Right lung (tissue), 10 donors: ENCODE results near the gene PROSER1. TPM values are rescaled to one million over a fixed set of nuclear protein-coding genes. Genes with fewer than 3 reads are reported as not detected.
"Not testable (repeated sequence)": the region's sequence is repeated elsewhere in the genome, so short reads cannot be mapped to it uniquely, and the experiment has no call there.

Source experiments
- DNase-seq, 2 donors: peaks; one replicate each; pipeline ENCODE4 v3.0.0-alpha.2; 2013
- long read RNA-seq, 8 donors: transcript quantifications; one replicate each; lab custom pipeline, GENCODE V29; 2026
- polyA plus RNA-seq, 5 donors: library from polyadenylated mRNA; unstranded; fragments of 120-200 nt; gene quantifications; one replicate each; pipeline versions ENCODE4 v1.2.1 to v1.2.3, GENCODE V29; 2013; ENCODE audit warnings: inconsistent platforms in 1 of 5, low replicate concordance in 1 of 5; ENCODE audit not compliant: insufficient read length in 5 of 5, insufficient read depth in 1 of 5

PROSER1 gene
- 10 to 100 TPM; 33.7 to 45.3 (median 43.0) TPM for polyA plus RNA-seq
- long read RNA-seq, donor 1, partial matches to known transcripts = 12 of 16 reads
- long read RNA-seq, donor 1, other reads (novel, unspliced or antisense) = 0 of 16 reads
- long read RNA-seq, donor 2 = 0 reads
- long read RNA-seq, donor 3, partial matches to known transcripts = 10 of 13 reads
- long read RNA-seq, donor 3, other reads (novel, unspliced or antisense) = 0 of 13 reads
- long read RNA-seq, donor 4, partial matches to known transcripts = 20 of 23 reads
- long read RNA-seq, donor 4, other reads (novel, unspliced or antisense) = 0 of 23 reads
- long read RNA-seq, donor 5, partial matches to known transcripts = 17 of 20 reads
- long read RNA-seq, donor 5, other reads (novel, unspliced or antisense) = 0 of 20 reads
- long read RNA-seq, donor 6, full-length matches to known transcripts = 4 of 41 reads
- long read RNA-seq, donor 6, partial matches to known transcripts = 37 of 41 reads
- long read RNA-seq, donor 6, other reads (novel, unspliced or antisense) = 0 of 41 reads
- long read RNA-seq, donor 7, full-length matches to known transcripts = 4 of 12 reads
- long read RNA-seq, donor 7, partial matches to known transcripts = 8 of 12 reads
- long read RNA-seq, donor 7, other reads (novel, unspliced or antisense) = 0 of 12 reads
- long read RNA-seq, donor 8, partial matches to known transcripts = 0 of 2 reads
- long read RNA-seq, donor 8, other reads (novel, unspliced or antisense) = 0 of 2 reads

GRCh38 chr13:39037880-39038568, at the start of gene PROSER1, which contains the start of gene NHLRC3:
TSS of gene PROSER1 (minus strand) at chr13:39038089. CDS start at chr13:39037242, 847 bp downstream.
TSS of gene NHLRC3 (plus strand) at chr13:39038456. CDS start at chr13:39038640, 184 bp downstream.
- peak; percentile 97 for DNase-seq

- DNase-seq = not testable (repeated sequence)
These were observed 48.5 kb upstream of the PROSER1 start for GRCh38 chr13:39086251-39086945.

- no peak for DNase-seq
These were observed 36.1 kb upstream of the PROSER1 start for GRCh38 chr13:39073983-39074382.

GRCh38 chr13:39072842-39073241, 35.0 kb upstream of the PROSER1 start:
- no peak for DNase-seq

GRCh38 chr13:39062004-39062403, 24.1 kb upstream of the PROSER1 start:
- no peak for DNase-seq

- no peak for DNase-seq
These were observed 20.2 kb upstream of the PROSER1 start for GRCh38 chr13:39058040-39058439.

GRCh38 chr13:39056018-39056417, 18.1 kb upstream of the PROSER1 start:
- no peak for DNase-seq

- DNase-seq = no peak
These were observed 16.2 kb upstream of the PROSER1 start for GRCh38 chr13:39054112-39054511.

- DNase-seq = no peak
These were observed 15.1 kb upstream of the PROSER1 start for GRCh38 chr13:39052944-39053343.

- peak in 1 of 2 donors; percentile 35 for DNase-seq
These were observed 13.3 kb upstream of the PROSER1 start for GRCh38 chr13:39051157-39051556.

- DNase-seq = no peak
These were observed 11.4 kb upstream of the PROSER1 start for GRCh38 chr13:39049274-39049673.

- no peak for DNase-seq
These were observed 10.9 kb upstream of the PROSER1 start for GRCh38 chr13:39048806-39049205.

GRCh38 chr13:39047560-39047959, 9.7 kb upstream of the PROSER1 start:
- DNase-seq = no peak

- no peak for DNase-seq
These were observed 6.6 kb upstream of the PROSER1 start for GRCh38 chr13:39044536-39044935.

- DNase-seq = no peak
These were observed 2.3 kb upstream of the PROSER1 start for GRCh38 chr13:39040206-39040605.

- no peak for DNase-seq
These were observed 1.2 kb upstream of the PROSER1 start for GRCh38 chr13:39039041-39039440.

- DNase-seq = no peak
These were observed 711 bp upstream of the PROSER1 start for GRCh38 chr13:39038569-39039030.

GRCh38 chr13:39037410-39037879, 444 bp downstream of the PROSER1 start:
- no peak for DNase-seq

GRCh38 chr13:39036212-39036611, 1.7 kb downstream of the PROSER1 start:
- DNase-seq = no peak

GRCh38 chr13:39035799-39036198, 2.1 kb downstream of the PROSER1 start:
- no peak for DNase-seq

- no peak for DNase-seq
These were observed 2.7 kb downstream of the PROSER1 start for GRCh38 chr13:39035204-39035603.
